ENCODE results near the gene PELI2.

Gene PELI2

DNA sequence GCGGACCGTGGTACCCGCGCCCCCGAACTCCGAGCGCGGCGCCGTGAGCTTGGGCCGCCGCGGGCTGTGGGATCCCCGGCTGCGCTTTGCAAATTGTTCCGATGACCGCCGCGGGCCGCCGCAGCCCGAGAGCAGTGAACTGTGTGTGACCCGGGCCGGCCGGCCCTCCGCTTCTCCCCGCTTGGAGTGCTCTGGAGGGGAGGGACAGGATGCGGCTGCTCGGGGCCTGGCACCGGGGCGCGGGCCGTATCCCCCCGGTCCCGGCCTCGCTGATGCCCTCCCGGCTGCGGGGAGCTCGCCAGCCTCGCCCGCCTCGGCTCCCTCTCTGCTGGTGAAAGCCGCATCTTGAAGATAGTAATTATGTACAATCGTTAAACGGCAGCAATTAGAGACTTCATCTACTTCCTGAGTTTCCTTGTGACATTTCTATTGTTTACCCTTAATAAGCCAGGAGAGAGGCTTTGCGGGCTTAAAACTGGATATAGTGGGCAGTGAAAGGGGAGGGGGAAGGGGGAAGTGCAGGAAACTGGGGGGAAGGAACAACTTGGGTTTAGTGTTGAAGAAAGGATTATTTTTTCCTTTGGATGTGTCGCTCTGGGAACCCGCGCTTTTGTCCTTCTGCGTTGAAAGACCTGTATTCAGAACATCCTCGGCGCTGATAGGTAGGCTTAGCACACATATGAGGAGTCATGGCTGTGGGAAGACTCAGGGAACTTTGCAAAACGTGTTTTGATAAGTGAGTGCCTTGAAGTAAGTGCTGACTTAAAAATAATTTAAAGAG is 1.2 kb downstream of the PELI2 start:
- peak; percentile 15 for DNase-seq (ENCODE audit: low spot score)

DNA sequence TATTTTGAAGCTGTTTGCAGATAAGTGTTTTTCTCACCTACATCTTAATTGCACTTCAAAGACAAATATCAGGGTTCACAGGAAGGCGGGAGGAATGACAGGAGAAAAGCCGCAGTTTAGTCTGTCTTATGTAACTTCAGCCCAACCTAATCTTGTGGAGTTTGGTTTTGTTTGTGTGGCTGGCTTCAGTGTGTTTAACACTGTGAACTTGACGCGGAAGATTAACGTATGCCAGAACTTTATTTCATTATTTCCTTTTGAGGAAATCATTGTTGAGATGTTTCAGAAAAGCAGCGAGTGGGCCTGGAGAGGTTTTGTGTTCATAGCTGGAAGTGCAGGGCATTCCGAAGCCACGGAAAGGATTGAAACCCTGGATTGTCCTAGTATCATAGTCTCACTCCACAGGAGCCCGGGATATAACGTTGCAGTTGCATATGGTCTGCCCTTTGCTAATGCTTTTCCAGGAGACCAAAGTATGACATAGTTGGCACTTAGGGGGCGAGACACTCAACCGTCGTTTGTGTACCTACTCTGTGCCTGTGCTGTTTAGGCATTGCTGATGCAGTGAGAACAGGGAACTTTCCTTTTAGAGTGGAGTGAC is 2.0 kb downstream of the PELI2 start:
- no peak for DNase-seq (ENCODE audit: low spot score)

DNA sequence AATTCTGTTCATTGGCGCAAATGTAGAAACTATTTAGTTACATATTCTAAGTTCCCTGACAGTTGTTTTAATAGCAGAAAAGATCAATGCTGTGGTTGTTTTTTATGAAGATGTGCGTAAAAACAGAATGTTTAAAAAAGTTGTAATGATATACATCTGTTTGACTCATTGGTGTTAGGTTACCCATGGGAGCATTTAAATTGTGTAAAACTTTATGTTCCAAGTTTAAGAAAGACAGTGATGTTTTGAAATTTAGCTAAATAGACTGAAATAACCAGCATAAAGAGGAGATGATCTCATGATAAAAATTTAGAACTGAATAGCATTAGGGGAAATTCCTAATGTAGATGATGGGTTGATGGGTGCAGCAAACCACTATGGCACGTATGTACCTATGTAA is 3.6 kb downstream of the PELI2 start:
- no peak for DNase-seq (ENCODE audit: low spot score)

DNA sequence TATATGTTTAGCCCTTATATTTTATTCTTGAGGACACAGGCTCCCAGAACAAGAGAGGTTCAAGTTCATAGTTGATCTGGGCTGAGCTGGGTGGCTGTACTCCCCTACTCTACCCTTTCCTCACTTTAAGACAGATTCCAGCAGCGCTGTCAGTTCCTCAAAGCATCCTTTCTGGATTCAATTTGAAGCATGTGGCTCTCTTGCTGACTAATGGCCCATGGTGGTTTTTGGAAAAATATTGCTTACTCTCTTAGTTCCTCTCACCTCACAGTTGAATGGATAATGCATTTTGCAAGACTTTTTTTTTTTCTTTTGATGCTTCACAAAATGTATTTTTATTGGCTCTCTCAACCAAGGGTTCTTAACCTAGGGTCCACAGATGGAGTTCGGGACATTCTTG is 4.1 kb downstream of the PELI2 start:
- no peak for DNase-seq (ENCODE audit: low spot score)

DNA sequence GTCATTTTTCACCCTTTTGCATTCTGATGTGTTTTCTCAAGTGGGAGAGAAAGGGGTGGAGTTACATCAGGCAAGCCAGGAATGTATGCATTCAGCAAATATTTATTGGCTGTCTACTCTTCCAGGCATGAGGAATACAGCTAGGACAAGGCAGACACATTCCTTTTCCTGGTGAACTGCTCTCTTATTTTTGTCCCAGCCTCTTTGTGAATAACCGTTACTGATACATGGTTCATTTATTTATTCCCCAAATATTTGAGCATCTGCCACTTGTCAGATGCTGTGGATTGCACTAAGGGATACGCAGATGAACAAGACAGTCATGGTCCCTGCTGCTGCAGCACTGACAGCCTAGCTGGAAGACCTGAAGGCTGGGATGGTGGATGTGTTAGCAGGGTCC is 6.1 kb downstream of the PELI2 start:
- no peak for DNase-seq (ENCODE audit: low spot score)

DNA sequence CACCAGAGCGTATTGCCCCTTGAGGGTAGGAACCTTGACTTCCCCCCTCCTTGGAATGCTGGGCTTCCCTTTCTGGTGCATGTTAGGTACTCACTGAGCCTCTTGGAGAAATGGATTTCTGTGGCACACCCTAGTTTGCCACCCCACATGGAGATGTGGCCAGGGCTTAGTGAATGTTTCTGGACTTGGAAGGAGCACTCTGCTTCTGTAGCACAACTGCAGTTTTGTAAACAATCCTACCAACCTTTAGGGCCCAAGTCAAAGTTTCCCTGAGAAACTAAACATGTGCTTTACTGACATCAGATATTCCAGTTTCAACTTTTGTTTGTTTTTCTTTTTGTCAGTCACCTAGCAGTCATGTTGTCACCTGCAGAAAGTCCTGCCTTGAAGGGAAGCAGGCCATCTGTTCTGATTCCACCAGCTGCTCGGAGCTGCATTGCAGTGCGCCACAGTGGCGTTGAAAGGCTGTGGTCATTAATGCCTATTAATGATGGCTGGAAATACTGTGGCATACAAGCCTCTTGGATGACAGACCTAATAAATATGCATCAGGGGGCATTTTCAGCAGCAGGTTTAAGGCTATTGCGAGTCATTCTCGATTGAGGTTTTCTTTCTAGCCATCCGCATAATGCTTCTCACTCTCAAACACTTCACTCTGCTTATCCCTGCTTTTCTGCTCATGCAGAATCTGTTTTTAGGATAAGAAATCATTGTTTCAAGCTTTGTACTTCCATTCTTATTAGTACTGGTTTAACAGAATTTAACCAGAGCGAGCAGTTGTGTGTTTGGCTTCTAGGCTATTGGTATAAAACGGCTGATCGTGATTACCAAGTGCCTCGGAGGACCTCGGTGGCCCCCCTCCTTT is 7.8 kb downstream of the PELI2 start:
- no peak for DNase-seq (ENCODE audit: low spot score)

DNA sequence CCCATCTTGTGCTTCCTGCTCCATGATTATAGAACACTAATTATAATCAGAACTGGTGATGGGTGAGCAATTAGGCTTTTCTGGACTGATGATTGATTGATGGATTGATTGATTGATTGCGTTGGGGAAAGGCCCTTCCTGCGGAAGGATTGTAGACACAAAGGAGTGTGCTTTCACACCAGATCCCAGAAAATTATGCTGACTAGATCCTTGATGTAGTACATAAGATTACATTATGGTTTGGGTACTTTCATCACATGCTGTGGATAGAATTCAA is 8.4 kb downstream of the PELI2 start:
- no peak for DNase-seq (ENCODE audit: low spot score)

DNA sequence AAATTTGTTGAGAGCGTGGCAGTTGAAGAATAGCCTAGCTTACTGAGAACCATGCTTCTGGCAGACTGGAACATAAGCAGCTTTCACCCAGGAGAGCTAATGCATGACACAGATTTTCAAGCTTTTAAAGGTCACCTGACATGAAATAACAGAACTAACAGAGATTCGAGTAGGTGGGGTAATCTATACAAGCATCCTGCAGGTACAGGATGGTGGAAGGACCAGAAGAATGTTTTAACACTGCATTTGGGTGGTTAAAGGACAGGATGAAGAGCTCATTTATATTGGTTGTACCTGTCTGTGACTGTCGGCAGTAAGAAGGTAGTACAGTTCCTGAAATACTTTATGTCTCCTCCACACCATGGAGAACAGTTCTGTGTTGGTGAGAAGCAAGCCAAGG is 8.9 kb downstream of the PELI2 start:
- DNase-seq (ENCODE audit: low spot score), result no peak

DNA sequence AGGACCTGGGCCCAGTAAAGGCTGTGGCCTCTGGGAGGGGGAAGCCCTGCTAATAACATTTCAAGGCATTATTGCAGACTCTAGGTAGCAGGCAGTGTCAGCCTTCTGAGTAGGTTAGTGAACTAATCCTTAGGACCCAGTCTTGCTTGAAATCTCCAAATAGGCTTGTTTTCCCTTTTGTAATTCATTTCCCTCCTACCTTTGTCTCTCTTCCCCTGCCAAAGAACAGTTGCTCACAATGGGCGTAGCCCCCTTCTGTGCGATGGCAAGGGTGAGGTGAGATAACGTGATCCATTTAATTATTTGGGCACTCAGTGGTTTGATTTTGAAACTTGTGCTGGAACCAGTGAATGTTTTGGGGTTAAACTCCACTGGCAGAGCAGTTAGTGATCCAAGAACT is 10.9 kb downstream of the PELI2 start:
- no peak for DNase-seq (ENCODE audit: low spot score)

DNA sequence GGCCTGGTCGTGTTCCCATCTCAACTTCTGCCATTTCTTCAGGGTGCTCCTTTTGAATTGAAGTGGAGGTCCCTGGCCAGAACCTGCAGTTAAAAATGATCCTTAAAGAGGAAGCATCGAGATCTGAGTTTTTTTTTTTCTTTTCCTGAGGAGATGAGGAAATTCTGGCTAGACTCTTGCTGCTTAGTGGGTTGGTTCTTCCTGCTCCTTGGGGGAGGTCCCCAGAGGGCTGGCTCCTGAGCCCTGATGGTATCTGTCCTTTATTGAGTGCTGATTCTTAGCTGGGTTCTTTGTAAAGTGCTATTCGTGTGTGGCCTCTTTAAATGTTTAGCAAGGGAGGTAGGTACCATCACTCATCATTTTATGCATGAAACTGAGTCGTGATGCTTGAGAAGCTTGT is 11.7 kb downstream of the PELI2 start:
- DNase-seq (ENCODE audit: low spot score), result no peak

DNA sequence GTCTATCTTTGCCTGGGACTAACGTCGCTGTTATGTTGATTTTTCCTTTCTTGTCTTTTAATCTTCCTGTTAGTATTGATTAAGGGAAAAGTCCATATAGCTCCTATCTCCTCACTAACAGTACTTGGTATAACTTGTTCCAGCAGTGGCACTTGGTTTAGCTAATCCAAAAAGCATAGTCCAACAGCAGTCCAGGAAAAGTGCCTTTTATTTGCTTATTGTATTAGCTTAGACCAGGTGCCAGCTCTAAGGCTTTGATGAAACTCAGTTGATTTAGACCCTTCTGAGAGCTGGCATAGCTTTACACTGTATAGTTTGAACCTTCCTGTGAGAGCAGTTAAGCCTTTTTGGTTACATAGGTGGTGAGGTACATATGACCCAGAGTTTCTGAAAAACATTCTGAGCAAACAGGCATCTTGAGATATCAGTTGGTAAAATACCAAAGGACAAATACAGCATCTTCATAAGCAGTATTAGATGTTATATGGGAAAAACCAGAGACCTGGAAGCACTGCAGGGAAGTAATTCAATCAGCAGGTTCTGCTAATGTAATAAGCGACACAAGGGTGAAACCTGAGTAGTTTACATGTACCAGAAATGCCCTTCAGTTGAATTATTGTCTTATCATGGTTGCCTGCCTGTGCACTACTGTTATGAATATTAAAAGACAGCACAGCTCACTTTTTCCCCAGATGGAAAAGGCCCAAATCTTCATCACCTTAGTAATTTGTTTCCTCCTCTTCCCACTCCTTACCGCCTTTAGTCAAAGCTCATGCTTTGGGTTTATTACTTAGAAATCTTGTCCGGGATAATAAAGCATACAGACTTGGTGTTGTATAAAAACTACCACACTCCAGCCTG is 13.0 kb downstream of the PELI2 start:
- DNase-seq (ENCODE audit: low spot score), result no peak

DNA sequence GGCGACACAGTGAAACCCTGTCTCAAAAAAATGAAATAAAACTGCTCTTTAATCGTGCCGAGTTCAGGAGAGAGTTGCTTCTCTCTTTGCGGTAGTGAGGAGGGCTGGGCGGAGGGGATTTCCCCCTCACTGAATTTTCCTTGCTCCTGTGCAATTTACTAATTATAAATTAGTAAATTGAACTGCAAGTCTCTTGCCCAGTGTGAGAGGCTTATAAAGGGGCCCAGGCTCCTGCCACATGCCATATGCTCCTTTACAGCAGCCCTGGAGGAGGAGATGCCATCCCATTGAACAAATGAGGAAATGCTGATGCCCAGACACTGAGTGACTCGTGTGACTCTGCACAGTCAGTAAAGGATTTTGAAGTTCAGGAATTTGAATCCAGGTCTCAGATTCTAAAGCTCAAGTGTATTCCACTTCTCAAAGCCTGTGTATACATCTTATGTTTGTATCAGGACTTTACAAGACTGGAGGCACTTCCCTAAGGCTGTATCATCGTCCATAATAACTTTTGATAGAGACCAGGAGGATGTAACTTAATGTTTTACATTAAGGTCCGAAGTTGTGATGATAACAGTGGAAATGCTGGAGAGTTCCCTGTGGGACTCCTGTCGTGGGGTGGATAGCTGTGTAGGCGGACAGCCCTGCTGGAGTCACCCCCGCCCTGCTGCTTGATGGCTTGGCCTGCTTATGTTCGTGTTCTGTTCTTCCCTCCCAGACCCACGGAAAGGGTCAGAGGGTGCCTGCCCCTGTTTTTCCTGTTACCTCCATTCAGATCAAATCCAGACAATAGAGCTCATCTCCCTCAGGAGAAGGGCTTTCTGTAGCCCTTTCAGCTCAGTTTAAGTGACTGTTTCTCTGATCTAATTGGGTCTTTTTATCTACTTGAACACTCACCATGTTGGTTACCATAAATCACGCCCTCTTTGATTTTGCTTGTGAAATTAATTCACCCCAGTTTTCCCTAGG is 13.9 kb downstream of the PELI2 start:
- no peak for DNase-seq (ENCODE audit: low spot score)

DNA sequence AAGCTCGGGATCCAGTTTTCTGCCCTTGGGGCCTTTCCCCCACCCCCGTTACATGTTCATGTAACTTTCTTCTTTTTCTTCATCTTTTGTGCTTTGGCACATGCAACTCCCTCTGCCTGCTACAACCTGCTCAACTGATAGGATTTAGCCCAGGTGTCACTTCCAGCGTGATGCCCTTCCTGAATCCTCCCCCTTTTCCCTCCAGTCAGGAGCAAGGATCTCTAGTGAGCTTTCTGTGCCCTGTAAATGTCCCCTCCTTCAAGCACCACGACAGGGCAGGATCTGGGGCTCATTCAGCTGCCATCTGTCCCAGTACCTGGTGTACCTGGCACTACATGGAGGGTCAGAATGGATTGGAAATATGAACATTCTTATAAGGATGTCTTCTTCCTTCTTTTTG is 15.3 kb downstream of the PELI2 start:
- no peak for DNase-seq (ENCODE audit: low spot score)

DNA sequence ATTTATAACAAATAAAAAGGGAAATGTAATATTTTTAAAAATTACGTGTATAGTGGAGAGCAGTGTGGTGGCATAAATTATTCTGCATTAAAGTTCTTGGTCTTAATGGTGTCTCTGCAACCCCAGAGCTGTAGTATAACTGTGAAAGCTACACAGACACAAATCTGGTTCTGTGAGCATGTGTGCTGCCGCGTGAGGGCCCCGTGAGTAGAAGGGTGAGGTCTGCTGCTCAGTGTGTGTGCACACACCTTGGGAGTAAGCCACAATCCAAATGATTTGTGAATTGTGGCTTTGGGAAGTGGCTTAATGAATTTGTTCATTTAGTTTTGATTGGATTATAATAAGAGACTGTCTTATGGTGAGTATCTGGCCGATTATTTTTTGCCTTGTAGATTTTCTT is 16.8 kb downstream of the PELI2 start:
- no peak for DNase-seq (ENCODE audit: low spot score)

DNA sequence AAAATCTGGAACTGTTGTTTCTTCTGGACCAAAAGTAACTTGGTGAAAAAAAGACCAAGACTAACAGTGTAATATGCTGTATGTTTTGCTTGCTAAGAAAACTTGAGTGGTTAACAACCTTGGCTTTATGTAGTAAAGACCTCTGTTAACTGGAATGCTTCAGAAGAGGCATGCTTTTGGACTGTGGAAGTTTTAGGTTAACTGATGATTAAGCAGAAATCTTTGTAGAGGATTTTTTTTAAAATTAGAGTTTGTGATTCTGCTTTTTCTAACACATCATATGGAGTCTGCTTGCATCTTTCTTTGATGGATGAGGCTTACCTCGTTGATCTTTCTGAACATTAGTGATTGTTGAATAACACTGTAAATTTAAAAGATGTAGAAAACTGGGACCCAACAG is 17.5 kb downstream of the PELI2 start:
- DNase-seq (ENCODE audit: low spot score), result no peak

DNA sequence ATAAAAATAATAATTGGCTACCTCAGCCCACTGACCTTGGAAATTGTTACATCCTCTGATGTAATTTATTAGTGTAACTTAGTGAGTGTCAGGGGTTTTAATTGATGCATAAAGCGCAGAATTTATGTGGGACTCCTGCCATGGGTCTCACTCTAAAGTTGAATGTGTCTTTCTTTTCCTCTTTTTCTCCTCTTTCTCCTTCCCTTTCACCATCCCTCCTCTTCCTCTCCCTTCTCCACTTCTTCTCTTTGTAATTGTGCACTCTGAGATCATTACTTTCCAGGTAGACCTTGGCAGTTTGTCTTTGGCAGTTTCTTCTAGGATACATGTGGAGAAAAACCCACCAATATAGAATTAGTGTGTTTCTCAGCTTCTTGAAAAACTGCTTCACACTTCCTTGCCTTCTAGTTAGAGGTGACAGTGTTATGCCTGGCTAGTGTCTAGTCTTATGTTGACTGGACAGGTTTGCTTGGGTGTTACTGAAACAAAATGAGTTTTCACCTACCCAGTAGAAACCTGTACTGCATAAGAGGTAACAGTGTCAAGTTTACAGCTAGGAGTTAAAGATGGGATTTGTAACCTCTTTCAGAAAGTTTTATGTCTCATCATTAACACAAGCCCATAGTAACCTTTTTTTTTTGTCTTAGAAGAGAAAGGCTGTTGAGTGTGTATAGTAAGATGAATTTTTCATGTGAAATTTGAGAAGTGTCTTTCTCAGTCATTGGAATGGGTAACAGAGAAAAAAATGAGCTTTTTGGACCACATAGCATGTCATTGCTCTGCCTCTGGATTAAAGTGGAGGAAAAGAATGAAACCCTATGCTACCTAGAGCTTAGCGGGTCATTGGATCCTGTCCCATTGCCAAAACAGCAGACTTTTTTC is 18.6 kb downstream of the PELI2 start:
- DNase-seq (ENCODE audit: low spot score), result no peak

DNA sequence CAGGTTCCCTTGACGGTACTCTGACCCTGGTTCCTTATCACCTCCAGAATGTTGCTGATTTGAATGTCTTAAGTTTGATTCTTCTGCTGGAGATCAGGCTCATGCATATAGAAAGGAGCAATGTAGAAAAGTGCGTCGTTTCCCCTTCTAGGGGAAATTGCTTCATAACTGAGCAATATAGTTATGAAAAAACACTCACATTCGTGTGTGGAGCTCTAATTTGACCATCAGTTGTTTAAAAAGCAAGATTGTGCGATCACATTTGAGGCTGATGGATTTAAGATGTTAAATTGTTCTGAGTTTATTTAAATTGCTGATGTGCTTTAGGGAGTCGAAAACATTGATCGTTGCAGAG is 19.2 kb downstream of the PELI2 start:
- no peak for DNase-seq (ENCODE audit: low spot score)

DNA sequence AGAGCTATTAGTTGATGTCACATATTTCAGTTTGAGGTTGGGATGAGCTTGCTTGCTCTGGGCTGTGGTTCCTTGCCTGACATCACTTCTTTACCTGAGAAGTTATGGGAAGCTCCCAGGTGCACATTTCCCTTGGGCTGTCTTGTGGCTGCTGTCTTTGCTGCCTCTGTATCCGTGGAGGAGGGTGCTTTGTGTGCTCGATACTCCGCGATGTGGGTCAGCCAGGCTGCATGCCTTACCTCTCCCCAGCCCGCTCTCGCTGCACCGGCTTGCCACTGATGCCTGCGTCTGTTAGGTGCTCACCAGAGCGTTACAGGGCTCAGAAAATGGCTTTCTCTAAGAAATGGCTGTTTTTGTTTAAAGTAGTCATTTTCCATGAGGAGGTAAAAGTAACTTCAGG is 19.6 kb downstream of the PELI2 start:
- no peak for DNase-seq (ENCODE audit: low spot score)

DNA sequence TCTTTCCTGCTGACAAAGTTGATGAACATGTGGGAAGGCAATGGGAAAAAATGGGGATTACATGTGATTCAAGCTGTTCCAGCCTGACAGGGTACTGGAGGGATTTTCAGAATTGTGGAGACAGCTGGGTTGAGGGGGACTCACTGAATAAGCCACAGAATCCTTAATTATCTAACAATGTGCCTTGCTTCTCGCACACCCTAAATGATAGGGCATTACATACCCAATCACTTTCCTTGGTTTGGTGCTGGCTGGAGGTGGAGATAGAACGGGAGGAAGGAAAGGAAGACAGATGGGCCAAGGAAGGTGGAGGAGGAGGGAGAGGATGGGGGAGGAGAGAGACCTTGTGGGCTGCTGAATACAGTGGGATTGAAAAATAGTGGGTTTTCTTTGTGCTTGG is 20.7 kb downstream of the PELI2 start:
- DNase-seq (ENCODE audit: low spot score), result no peak

DNA sequence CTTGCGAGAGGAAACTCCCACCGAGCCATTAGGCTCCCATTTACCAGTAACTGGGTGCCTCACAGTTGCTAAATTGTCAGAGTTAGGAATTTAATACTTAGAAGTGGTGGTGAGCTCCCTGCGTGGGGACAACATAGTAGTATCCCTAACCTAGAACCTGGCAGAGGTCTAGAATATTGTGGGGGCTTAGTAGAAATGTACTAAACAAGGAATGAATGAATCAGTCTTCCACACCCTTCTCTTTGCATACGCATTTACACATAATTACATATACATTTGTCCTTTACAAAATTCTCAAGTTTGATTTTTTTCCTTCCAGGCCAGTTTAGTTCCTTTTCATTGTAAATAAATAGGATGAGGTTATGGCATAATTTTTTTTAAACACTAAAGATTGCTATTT is 24.1 kb downstream of the PELI2 start:
- DNase-seq (ENCODE audit: low spot score), result no peak

Data from HuH-7 (cell line).